Activated CD4-positive, CD25-positive, alpha-beta regulatory T cell treated with anti-CD3 and anti-CD28 coated beads, Interleukin-2, amount 50 U/mL, for 24 hours (primary cell): ENCODE measurements around the gene SULT2A1.
"Not testable (repeated sequence)": the region's sequence is repeated elsewhere in the genome, so short reads cannot be mapped to it uniquely, and the experiment has no call there.

Experiments used
- ATAC-seq, 2 donors: fragments of 150-1000 bp; cut with Tn5 transposase; one replicate each; pipeline ENCODE4 v1.10.0; 2021; ENCODE audit warnings: mild to moderate bottlenecking in 1 of 2, moderate library complexity in 1 of 2

Gene SULT2A1

DNA sequence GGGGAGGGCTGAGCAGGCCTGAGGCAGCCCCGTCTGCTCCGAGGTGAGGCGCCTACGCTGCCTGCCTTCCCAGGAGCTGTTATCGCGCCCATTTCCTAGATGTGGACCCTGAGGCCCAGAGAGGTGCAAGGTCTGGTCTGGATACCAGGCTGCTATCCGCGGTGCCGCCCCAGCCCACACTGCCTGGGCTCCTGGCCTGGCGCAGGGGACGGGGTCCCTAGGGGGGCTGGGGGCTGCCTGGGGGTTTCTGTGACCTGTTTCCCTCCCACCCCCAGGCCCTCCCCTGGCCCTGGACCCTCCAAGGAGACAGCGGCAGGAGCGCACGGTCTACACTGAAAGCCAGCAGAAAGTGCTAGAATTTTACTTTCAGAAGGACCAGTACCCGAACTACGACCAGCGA is 26.3 kb downstream of the SULT2A1 start:
- ATAC-seq, result not testable (repeated sequence)

DNA sequence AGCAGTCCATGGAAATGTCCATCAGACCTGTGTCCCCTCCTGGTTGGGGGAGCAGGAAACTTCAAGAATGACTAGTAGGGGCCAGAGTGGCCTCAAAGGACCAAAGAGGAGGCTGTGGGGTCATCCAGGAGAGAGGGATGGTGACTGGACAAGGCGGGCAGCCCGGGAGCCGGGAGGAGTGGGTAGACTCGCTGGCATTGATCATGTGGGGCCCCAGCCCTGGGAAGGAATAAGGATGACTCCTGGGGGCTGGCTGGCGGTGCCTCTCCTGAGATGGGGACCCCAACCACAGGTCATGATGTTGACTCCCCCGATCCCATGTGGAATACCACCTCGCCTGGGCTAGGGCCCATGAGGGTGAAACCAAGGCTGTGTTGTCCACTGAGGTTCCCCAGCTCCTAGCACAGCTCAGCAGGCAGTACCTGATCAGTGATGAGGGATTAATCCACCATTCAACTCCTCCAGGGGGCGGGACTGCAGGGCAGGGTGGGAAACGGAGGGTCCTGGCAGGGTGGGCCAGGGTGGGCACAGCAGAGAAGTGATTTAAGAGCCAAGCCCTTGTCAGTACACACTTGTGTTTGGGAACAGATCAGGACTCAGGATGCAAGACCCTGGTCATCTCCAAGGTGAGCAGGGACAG is 27.3 kb downstream of the SULT2A1 start, which contains the start of gene TPRX2:
Gene TPRX2, plus strand, starts transcription at position 590 of the 640 bp plus-strand sequence. Its CDS starts 12 bp downstream, at position 602.
- ATAC-seq, result not testable (repeated sequence)

DNA sequence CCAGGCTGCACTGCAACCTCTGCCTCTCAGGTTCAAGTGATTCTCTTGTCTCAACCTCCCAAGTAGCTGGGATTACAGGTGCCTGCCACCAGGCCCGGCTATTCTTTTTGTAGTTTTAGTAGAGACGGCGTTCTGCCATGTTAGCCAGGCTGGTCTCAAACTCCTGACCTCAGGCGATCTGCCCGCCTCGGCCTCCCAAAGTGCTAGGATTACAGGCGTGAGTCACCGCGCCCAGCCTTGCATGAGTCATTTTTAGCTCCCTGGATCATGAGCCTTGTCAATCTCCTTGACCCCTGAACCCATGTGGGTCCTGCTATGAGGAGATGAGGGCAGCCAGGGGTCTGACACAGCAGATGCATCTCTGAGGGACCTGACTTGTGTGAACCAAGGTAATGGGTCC is 27.9 kb downstream of the SULT2A1 start:
- not testable (repeated sequence) for ATAC-seq

DNA sequence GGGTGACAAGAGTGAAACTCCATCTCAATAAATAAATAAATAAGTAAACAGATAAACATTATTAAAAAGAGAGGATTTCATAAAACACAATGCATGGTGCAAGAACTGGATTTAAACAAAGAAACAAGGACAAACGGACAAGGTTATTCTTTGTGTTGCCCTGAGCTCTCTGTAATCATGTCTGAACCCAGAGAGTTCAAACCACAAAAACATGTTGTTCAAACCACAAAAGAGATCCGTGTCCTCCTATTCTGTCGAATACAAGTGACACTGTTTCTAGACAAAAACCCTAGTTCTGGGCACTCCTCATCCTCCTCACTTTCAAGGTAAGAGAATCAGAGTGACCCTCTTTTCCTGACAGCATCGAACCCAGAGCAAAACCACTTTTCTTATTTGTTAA is 31.7 kb downstream of the SULT2A1 start:
- ATAC-seq, result no peak

DNA sequence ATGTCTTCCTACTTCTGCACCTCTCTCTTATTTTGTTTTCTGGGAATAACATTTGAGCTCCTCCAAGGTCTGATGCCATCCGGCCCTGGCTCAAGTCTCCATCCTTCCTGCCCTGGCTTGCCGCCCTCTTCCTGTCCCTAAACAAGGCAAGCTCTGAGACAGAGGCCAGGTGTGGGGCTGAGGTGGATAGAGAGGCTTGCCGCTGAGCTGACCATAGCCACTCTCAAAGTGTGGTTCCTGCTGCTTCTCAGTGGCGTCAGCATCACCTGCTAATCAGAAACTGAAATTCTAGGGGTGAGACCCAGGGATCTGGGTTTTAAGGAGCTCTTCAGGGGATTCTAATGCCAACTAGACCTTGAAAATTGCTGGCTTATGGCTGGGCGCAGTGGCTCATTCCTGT is 33.1 kb downstream of the SULT2A1 start:
- no peak for ATAC-seq

DNA sequence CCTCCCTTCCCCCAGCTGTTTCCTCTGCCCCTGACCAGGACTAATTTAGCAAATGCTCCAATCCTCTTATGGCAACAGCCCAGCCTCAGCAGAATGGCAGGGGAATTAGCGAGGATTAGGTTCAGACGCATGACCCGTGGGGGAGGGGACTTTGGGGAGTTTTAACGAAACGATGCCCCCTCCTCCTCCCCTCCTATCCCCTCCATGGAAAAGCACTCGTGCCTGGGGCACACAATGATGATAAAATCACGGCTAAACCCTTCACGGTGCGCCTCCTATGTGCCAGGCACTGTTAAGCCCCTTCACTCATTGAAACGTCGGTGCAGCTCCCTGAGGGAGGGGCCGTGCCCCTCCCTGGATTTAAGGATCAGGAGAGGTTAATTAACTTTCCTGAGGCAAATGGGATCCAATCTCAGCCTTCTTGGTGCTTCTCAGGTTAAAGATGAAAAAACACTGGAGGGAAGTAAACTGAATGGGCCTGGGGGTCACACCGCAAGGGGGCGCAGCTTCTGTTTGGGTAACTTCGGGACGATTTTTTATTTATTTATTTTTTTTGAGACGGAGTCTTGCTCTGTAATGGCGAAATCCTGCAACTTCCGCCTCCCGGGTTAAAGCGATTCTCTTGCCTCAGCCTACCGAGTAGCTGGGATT is 37.2 kb downstream of the SULT2A1 start:
- no peak for ATAC-seq

DNA sequence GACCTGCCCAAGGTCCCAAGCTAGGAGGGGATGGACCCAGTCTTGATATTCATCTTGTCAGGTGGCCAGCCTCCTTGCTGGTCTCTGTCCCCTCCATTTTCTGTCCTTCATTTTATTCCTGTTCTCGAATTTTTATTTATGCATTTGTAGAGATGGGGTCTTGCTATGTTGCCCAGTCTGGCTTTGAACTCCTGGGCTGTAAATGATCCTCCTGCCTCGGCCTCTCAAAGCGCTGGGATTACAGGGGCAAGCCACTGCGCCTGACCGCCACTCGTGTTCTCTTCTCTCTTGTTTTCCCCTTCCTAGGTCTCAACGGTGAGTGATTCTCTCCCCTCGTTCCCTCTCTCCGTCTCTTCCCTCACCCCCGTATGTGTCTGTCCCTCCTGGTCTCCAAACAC is 37.7 kb downstream of the SULT2A1 start:
- no peak for ATAC-seq

DNA sequence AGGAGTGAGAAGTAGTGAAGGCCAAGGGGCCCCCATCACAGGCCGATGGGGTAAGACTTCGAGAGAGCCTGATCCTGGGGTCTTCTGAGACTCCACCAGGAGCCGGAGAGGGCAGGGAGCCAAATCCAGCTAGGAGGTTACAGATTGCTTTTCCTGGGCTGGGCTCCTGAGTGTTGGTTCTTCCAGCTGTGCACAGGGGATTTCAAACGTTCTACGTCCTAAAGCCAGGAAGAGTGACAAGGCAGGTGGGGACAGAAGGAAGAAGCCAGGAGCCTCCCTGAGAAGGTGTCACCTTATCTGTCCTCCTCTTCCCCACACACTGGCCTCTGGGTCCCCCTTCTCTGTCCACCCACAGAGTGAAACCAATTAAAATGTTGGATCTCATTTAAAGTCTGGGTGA is 43.2 kb downstream of the SULT2A1 start:
- ATAC-seq, result no peak

DNA sequence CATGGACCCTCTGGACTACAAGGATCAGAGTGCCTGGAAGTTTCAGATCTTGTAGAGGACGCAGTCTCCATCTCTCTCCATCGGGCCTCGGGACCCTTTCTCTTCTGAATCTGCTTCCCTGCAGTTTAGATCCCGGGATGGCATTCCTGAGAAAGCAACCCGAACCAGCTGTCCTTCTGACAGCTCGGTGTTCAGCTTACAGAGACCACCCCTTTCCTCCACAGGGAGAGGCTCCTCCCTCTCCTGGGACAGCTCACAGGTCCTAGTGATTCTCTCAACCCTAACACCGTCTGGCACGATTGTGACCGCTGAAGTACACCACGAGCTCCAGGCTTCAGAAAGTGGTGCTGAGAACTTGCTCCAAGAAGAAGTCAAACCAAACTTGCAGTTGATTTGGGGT is 46.2 kb downstream of the SULT2A1 start:
- ATAC-seq, result no peak

DNA sequence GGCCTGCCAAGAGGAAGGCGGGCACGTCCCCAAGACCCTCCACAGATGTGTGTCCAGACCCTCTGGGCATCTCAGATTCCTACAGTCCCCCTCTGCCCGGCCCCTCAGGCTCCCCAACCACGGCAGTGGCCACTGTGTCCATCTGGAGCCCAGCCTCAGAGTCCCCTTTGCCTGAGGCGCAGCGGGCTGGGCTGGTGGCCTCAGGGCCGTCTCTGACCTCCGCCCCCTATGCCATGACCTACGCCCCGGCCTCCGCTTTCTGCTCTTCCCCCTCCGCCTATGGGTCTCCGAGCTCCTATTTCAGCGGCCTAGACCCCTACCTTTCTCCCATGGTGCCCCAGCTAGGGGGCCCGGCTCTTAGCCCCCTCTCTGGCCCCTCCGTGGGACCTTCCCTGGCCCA is 46.7 kb downstream of the SULT2A1 start:
- no peak for ATAC-seq

DNA sequence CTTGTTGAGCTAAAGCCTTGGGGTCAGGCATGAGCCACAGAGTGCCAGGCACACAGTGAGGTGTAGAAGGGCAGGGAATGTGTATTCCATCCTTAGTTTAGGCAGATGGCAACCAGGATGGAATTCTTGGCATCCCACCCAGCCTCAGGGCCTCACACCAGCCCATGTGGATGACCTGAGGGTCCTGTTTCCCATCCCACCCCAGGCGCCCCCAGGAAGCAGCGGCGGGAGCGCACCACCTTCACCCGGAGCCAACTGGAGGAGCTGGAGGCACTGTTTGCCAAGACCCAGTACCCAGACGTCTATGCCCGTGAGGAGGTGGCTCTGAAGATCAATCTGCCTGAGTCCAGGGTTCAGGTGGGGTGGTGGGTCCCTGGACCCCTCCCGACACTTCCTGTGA is 50.1 kb downstream of the SULT2A1 start:
- no peak for ATAC-seq

DNA sequence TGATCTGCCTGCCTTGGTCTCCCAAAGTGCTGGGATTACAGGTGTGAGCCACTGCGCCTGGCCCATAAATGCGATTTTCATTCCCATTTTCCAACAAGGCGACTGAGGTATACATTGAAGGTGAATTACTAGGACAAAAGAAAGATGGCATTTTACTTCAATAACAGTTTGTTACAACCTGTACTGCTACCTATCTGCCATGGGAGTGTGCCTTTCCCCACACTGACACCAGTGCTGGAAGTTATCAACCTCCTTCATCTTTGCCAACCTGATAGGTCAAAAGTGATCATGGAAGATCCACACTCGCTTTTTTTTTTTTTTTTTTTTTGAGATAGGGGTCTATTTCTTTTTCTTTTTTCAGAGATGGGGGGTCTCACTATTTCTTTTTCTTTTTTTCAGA is 53.4 kb downstream of the SULT2A1 start:
- ATAC-seq, result no peak

DNA sequence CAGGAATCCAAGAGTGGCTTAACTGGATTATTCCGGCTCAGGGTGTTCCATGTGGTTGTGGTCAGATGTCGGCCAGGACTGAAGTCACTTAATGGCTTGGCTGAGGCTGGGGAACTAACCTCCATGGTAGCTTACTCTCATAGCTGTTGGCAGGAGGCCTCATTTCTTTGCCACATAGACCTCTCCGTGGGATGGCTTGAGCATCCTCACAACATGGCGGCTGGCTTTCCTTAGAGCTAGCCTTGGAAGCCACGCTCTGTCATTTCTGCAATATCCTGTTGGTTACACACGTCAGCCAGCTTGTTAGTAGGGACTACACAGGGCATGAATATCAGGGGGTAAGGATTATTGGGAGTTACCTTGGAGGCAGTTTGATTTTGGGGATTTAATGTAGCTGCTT is 59.3 kb downstream of the SULT2A1 start:
- no peak for ATAC-seq

DNA sequence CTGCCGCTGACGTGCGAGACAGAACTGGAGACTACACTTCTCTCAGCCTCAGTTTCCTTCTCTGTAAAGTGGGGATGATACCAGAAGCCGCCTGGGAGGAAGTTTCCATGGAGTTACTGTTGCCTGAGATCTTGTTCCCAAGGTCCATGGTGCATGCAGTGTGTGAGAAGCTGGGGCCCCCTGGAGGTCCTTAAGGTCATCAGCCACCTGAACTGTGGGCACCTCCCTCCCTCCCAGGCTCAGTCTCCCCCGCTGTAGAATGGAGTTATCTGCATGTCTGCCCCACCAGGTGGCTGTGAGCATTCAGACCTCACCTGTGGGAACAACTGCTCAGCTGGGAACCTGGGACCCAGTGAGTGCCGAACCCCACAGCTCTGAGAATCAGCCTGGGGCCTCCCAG is 61.7 kb downstream of the SULT2A1 start:
- no peak for ATAC-seq

DNA sequence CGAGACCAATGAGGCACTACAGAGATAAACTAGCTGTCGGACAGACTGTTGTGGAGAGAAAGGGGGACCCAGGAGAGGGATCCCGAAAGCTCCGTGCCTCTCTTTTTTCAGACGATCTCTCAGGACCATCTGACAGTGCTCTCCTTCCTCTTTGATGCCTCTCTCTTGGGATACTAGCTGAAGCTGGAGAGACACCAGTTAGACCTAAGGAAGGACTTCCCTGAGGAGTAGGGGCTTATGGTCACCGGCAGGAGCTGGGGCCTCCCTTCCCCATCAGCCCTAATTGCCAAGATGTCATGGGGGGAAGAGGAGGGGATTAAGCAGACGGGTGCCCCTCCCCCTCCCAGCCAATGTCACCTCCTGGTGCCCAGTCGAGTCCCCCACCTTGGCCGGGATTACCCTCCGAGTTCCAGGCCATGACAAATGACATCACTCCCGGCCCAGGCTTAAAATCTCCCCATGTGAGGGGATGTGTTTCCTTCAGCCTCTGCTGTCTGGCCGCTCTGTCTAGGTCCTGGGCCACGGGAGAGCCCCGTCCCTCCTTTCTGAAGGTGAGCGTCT is 64.6 kb downstream of the SULT2A1 start, which contains the start of gene CRX:
Gene CRX, plus strand, starts transcription at position 478 of the 561 bp plus-strand sequence. CDS start 12,507 bp downstream, outside the sequence.
- ATAC-seq, result no peak
